AG09319 (cell line): ENCODE measurements around the gene CAMKK2.
"Not testable (repeated sequence)": the region's sequence is repeated elsewhere in the genome, so short reads cannot be mapped to it uniquely, and the experiment has no call there.

Experiments
- DNase-seq: peaks from one replicate; pipeline ENCODE4 v3.0.0-alpha.2; 2010; ENCODE audit warnings: low read depth; ENCODE audit errors: extremely low read depth
- TF ChIP-seq, protein P1 (sequence below): IDR thresholded peaks from 2 replicates; pipeline ENCODE4 v1.5.1; 2011; ENCODE audit warnings: low read depth, mild to moderate bottlenecking, inconsistent platforms, low read length, moderate library complexity

CAMKK2 gene

DNA sequence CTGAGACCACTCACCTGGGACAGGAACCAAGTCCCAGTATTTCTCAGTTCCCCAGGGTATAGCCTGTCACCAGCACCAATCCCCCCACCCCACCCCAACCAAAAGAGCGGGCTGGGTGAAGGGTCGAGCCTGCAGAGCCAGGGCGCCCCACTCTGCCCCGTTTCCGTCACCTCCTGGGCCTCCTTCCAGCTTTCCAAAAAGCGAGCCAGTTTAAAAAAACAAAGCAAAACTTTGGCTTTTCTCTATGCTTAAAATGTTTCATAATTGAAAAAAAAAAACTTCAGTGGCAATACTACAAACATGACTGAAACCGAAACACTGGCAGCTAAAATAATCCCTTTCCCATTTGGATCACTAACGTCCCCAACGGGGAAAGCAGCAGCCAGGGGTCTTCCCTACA, 7.5 kb downstream of the CAMKK2 start:
- TF ChIP-seq, protein P1, sequence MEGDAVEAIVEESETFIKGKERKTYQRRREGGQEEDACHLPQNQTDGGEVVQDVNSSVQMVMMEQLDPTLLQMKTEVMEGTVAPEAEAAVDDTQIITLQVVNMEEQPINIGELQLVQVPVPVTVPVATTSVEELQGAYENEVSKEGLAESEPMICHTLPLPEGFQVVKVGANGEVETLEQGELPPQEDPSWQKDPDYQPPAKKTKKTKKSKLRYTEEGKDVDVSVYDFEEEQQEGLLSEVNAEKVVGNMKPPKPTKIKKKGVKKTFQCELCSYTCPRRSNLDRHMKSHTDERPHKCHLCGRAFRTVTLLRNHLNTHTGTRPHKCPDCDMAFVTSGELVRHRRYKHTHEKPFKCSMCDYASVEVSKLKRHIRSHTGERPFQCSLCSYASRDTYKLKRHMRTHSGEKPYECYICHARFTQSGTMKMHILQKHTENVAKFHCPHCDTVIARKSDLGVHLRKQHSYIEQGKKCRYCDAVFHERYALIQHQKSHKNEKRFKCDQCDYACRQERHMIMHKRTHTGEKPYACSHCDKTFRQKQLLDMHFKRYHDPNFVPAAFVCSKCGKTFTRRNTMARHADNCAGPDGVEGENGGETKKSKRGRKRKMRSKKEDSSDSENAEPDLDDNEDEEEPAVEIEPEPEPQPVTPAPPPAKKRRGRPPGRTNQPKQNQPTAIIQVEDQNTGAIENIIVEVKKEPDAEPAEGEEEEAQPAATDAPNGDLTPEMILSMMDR = no peak
- no peak for DNase-seq

DNA sequence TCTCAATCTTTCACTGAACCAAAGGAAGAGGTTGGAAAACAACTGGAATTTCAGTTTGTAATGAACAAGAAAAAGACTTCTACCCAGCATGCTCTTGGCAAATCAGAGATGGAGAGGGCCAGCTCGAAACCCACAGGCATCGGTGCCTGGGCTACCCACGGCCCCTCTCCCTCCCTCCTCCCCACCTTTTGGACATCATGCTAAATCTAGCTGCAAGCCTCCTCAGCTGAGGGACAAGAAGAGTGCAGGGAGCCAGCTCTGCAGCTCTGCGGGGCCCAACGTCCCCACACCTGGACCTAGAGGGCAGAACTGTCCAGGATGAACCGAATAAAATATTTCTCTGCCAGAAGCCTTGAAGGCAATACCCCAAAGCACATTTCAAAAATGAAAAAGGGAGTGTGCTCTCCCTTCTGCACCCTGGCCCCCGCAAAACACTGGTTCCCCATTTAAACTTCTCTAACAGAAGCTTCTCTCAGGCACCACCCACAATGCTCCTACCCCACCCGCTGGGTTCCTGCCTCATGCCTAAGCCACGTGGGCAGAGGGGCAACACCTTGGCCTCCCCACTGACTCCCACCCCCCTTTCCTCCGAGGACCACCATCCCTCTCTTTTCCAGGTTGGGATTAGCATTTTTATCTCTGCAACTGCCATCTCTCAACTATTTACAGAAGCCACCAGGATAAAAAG, 8.2 kb downstream of the CAMKK2 start:
- DNase-seq = no peak
- TF ChIP-seq, protein P1 = no peak

DNA sequence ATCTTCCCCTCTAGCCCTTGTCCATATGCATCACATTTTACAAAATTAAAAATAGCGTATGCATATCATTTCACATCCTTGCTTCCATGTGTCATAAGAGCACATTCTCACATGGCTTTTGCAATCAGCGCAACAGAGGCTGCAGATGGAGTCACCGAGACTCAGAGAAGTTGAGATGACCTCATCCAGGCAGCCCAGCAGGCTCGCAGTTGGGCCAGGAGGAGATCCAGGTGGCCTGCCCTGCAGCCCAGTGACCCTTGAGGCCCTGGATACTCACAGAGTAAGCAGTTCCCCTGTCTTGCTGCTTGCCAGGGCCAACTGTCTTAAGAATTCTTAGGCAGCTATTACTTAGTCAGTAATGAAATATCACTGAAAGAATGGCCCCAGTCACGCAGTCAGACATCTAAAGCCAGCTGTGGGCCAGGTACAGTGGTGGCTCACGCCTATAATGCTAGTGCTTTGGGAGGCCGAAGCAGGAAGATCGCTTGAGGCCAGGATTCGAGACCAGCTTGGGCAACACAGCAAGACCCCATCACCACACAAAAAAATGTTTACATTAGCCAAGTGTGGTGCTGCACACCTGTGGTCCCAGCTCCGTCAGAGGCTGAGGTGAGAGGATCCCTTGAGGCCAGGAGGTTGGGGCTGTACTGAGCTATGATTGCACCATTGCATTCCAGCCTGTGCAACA, 9.1 kb downstream of the CAMKK2 start:
- DNase-seq = no peak
- TF ChIP-seq, protein P1 = no peak

DNA sequence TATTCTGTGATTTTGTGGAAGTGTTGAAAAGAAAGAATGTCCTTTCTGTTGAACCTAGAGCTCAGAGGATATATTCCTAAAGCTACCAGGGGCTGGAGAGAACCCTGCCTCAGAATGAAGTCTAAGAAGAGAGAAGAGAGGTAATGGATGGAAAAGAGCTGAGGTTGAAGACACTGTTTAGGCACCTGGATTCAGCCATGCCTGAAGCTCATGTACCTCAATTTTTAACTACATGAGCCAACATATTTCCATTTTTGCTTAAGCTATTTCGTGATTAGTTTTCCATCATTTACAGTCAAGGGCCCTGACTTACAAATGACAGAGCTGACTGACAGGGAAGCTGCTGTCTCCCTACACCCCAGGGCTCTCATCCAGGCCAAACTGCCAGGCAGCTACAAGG, 10.7 kb downstream of the CAMKK2 start:
- DNase-seq = no peak
- TF ChIP-seq, protein P1 = no peak

DNA sequence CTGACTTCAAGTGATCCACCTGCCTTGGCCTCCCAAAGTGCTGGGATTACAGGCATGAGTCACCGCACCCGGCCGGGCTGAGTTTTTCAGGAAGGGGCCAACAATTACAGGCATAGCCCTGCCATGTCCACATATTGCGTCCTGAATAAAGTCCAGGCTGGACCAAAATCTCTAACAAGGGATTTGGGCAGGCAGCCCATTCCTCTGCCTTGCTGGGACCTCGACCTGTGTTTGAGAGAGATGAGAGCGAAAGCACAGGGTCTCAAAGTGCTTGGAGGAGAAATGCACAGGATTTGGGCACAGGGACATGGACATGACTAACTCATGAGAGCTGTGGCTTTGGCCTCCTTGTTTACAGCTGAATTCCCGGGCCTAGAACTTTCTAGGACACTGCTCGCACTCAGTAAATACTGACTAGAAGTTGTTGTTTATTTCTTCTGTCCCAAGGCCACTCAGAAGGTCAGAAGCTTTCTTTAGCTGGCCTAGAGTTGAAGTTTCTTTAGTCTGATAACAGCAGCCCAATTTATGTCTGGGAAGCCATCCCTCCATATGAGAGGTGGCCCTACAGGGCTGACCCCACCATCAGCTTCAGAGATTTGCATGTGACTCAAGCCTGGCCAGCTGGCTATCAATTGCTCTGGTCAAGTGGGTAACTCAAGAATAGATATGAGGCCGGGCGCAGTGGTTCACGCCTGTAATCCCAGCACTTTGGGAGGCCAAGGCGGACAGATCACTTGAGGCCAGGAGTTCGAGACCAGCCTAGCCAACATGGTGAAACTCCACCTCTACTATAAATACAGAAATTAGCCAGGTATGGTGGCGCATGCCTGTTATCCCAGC, 11.7 kb downstream of the CAMKK2 start:
- DNase-seq = no peak
- TF ChIP-seq, protein P1 = no peak

DNA sequence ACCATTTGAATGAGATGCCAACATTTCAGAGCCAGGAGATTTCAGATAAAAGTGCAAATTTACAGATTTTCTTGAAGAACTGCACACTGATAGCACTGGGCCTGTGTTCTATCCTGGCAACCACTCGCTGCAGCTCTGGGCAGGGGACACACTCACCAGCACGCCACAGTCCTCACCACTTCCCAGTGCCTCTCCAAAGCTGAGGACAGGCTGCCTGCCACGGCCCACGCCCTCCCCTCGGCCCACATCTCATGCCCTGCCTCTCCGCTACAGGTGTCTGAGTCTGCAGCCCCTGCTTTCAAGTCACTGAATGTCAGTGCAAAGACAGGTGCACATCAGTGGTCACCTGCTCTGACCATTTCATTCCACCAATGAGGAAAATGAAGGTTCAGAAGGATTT, 12.7 kb downstream of the CAMKK2 start:
- DNase-seq = no peak
- TF ChIP-seq, protein P1 = no peak

DNA sequence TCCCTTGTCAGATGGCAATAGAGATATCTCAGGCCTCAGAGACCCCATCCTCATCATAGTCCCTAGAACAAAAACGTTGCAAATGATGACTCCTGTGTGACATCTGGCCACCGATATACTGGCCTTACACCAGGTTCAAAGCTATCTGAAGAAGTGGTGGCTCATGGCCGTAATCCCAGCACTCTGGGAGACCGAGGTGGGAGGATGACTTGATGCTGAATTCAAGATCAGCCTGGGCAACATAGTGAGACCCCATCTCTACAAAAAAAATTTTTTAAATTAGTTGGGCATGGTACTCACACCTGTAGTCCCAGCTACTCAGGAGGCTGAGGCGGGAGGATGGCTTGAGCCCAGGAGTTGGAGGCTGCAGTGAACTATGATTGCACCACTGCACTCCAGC, 13.1 kb downstream of the CAMKK2 start:
- TF ChIP-seq, protein P1 = no peak
- no peak for DNase-seq

DNA sequence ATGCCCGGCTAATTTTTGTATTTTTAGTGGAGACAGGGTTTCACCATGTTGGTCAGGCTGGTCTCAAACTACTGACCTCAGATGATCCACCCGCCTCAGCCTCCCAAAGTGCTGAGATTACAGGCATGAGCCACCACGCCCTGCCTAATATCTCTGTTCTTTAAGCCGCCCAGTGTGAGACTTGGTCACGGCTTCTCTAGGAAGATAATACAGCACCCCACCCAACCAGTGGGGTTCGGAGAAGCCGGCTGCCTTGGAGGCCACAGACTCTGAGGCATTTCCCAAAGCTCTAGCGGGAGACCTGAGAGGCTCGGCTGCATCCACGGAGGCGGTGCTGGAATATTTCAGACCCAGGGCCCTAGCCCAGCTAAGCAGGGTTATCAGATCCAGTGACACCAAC, 13.6 kb downstream of the CAMKK2 start:
- DNase-seq = not testable (repeated sequence)
